ENCODE measurements around the gene DBNDD1.

Gene DBNDD1

GRCh38 chr16:90034504-90034903 lies 15.2 kb upstream of the DBNDD1 start:
- DNase-seq, result no peak

DNA sequence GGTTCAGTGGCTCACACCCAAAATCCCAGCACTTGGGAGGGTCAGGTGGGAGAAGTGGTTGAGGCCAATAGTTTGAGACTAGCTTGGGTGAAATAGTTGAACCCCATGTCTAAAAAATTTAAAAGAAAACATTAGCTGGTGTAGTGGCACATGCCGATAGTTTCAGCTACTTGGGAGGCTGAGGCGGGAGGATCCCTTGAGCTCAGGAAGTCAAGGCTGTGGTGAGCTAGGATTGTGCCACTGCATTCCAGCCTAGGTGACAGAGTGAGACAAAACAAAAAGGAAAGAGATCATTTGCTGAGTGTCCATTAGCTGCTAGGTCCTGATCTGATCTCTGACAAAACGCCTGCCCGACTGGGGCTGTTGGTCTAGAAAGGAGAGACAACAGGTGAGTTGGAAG lies 14.1 kb upstream of the DBNDD1 start:
- no peak for DNase-seq

GRCh38 chr16:90032674-90033331 lies 13.5 kb upstream of the DBNDD1 start:
- DNase-seq, result no peak

DNA sequence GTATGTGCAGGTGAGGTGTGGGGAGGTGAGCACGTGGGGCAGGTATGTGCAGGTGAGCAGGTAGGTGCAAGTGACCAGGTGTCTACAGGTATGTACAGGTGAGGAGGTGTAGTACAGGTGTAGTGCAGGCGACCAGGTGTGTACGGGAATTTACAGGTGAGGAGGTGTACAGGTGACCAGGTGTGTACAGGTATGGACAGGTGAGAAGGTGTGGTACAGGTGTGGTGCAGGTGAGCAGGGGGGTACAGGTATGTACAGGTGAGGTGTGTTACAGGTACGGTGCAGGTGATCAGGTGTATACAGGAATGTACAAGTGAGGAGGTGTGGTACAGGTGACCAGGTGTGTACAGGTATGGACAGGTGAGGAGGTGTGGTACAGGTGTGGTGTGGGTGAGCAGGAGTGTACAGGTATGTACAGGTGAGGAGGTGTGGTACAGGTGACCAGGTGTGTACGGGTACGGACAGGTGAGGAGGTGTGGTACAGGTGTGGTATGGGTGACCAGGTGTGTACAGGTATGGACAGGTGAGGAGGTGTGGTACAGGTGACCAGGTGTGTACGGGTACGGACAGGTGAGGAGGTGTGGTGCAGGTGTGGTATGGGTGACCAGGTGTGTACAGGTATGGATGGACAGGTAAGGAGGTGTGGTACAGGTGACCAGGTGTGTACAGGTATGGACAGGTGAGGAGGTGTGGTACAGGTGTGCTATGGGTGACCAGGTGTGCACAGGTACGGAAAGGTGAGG lies 12.8 kb upstream of the DBNDD1 start:
- no peak for DNase-seq

DNA sequence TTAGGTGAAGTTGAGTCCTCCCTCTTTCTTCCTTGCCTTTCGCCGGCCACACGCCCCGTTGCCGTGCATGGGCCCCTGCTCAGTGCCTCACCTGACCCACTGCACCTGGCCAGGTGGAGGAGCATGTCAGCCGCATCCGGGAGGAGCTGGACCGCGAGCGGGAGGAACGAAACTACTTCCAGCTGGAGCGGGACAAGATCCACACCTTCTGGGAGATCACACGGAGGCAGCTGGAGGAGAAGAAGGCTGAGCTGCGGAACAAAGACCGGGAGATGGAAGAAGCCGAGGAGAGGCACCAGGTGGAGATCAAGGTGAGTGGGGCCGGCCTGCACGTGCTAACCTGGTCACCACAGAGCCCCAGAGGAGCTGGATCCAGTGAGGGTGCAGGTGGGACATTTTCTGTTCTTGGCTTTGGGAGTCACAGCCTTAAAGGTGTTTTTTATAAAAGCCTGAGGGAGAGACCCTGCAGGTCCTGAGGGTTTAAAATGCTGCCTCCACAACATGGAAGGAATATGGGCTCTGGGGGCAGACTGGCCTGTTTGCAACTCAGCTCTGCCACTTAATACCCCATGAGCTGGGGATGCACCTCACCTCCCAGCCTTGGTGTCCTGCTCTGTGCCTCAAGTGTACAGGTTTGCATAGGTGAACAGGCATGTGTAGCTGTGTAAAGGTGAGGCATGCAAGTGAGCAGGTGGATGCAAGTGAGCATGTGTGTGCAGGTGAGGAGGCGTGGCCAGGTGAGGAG lies 12.1 kb upstream of the DBNDD1 start:
- DNase-seq, result no peak

GRCh38 chr16:90028985-90029384 lies 9.7 kb upstream of the DBNDD1 start:
- DNase-seq, result no peak

- DNase-seq, result no peak
Observed at GRCh38 chr16:90027611-90028010, 8.4 kb upstream of the DBNDD1 start.

- no peak for DNase-seq
Observed at GRCh38 chr16:90026135-90026534, 6.9 kb upstream of the DBNDD1 start.

DNA sequence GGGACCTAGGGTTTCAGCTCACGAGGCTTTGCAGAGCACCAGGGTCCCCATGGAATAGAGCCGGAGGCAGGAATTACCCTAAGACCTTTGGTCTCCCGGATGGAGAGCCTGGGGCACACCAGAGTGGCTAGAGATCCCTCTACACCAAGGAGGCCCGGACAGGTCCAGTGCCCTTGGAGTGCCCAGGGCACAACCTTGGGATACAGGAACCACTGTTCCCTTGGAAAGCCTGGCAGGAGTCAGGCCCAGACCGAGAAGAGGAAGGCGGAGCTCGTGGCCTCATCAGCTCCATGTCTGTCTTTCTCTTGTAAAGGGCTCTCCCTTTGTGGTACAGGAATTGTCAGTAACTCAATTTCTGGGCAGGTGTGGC lies 3.8 kb upstream of the DBNDD1 start:
- no peak for DNase-seq

DNA sequence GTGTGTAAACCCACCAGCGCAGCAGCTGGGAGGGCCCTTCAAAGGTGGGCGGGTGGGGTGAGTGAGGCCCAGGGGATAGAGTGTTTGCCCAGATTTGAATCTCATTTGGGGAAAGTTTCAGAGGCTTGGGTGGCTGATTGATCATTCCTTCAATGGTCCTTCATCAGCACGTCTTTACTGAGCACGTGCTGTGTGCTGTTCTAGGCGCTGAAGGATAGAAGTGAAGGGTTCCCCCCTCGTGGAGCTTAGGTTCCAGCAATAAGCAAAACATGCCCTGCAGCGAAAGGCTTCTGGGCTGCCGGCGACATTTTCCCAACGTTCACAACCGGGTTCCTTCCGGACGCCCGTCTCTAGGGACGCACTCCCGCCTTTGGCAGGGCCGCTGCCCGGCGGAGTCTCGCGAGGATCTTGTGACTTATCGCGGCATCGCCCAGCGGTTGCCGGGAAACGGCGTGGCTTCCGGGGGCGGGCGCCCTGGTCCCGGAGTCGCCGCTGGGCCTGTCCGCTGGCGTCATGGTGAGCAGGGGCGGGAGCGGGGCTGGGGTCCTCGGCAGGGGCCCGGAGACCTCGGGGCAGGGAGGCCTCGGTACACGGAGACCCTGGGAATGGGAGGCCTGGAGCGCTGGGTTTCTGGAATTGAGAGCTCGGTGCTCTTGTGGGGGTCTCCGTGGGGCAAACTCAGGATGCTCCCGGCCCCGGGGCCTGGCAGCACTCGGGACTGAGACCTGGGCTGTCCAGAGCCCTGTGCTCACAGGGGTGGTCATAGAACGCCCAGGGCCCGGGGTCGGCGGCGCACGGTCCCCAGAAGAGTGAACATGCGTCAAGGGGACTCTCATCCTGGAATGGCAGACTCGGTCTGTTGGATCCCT lies 3.2 kb upstream of the DBNDD1 start:
- DNase-seq, result peak; percentile 83

DNA sequence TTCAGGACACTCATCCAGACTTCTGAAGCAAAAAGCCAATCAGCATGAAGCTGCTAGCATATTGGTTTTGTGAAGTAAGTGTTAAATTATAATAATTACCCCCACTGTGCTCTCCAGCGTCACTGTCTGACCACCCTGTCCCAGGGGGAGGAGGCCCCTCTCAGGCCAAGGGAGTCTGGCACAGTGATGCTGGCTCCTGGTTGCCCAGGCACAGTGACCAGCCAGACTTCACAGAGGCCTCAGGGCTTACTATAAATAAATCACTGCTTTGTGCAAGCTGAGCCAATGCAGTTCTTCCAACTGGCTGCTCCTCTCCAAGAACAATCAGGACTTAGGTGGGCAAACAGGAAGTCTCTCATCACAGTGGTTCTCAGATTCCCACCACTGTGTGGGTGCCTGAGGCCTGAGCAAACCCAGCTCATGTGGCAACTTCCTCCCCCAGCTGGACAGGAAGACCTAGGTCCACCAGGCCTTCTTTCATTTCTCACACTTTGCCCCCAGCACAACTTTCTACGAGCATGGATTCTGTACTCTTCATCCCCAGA lies 1.7 kb upstream of the DBNDD1 start:
- no peak for DNase-seq

- DNase-seq, result no peak
Observed at GRCh38 chr16:90020260-90020837, 1.1 kb upstream of the DBNDD1 start.

DNA sequence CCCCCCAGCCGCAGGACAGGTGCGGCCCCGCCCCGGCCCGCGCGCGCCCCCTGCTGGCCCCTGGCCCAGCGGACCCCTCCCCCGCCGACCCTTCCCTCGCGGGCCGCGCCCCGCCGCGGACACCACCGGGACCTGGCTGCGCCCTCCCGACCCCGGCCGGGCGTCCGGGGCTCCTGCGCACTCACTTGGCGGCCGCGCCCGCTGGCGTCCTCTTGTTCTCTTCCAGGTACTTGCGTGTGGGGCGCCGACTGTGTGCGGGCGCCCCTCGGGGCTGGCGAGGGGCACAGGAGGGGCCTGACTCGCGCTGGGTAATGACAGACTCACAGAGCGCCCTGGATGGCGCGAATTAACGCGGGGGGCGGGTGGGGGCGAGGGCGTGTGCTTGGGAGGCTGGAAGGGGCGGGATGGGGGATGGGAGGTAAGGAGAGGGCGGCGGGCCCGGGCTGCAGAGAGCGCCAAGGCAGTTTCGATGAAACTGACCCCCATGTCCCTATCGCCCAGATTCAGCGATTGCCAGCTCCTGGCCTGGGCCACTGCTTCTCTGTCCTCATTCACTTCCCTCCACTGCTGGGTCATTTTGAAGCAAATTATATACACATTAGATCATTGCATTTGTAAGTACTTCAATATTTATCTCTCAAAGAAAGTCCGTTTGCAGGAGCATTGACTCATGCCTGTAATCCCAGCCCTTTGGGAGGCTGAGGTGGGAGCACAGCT lies 445 bp upstream of the DBNDD1 start:
- DNase-seq, result peak; percentile 51

- DNase-seq, result no peak
Observed at GRCh38 chr16:90018297-90018651, 982 bp downstream of the DBNDD1 start.

DNA sequence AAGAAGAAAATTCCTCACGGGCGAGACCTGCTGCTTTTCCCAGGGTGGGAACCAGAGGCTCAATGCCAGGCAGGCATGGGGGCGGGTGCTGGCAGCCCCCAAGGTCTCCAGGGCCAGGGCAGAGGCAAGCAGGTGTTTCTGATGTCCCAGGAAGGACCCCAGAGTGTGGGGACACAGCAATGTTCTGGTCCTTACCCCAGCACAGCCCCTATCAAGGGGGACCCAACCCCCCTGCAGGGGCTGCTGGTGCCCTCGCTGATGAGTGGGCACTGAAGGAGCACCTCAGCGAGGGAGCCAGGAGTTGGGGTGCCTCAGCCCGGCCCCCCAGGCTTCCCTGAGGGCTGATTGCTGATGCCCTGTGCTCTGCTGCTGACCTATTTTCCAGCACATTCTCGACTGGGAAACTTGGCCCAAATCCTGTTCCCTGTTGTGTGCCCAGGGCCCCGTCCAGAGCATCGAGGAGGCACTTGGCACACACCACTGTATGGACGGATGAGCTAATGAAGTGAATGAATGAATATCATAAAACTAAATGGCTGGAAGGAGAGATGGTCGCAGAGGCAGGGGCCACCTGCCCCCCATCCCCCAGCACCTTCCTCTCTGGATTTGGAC lies 2.8 kb downstream of the DBNDD1 start:
- no peak for DNase-seq

- no peak for DNase-seq
Observed at GRCh38 chr16:90015586-90016338, 3.5 kb downstream of the DBNDD1 start.

- no peak for DNase-seq
Observed at GRCh38 chr16:90012991-90013745, 6.1 kb downstream of the DBNDD1 start.

- DNase-seq, result no peak
Observed at GRCh38 chr16:90011908-90012501, 7.3 kb downstream of the DBNDD1 start.

DNA sequence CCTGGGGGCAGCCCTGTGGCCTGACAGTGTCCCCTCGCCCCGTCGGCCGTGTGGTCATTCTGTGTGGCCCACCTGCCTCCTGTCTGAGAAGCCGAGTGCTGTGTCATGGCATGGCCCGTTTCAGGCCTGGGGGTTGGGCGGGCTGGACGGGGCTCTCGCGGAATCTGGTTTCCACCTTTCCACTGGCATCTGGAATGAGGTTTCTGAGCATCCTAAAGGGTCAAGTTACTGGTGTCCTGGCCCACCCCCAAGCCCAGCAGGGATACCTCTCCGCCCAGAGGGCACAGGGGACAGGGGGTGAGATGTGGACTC lies 7.8 kb downstream of the DBNDD1 start:
- no peak for DNase-seq
